GM23248 (cell line): ENCODE data around the gene PANK4. TPM values are rescaled to one million over a fixed set of nuclear protein-coding genes. Genes with fewer than 3 reads are reported as not detected.

Experiments used
- DNase-seq: peaks from one replicate; pipeline ENCODE4 v3.0.0-alpha.2; 2015
- H2AFZ ChIP-seq: fragments of 200-600 bp; sonication (generic); 2 replicates; pipeline ENCODE4 v1.6.1; 2016; ENCODE audit warnings: antibody characterized with exemption
- H3F3A ChIP-seq: fragments of 200-600 bp; sonication (generic); 2 replicates; pipeline ENCODE4 v1.6.1; 2016; ENCODE audit warnings: mild to moderate bottlenecking, antibody characterized with exemption, mixed run types; ENCODE audit not compliant: insufficient read depth
- H3K27ac ChIP-seq: fragments of 200-600 bp; sonication (generic); 2 replicates; pipeline ENCODE4 v1.5.1; 2016; ENCODE audit warnings: mild to moderate bottlenecking
- H3K27me3 ChIP-seq: fragments of 200-600 bp; sonication (generic); replicated peaks from 2 replicates; pipeline ENCODE4 v1.6.1; 2016; ENCODE audit warnings: mild to moderate bottlenecking; ENCODE audit not compliant: insufficient read depth
- H3K36me3 ChIP-seq: fragments of 200-600 bp; sonication (generic); 2 replicates; pipeline ENCODE4 v1.6.1; 2016; ENCODE audit warnings: low read depth, mild to moderate bottlenecking
- H3K4me1 ChIP-seq: fragments of 200-600 bp; sonication (generic); 2 replicates; pipeline ENCODE4 v1.6.1; 2016; ENCODE audit warnings: mild to moderate bottlenecking; ENCODE audit not compliant: insufficient read depth
- H3K4me2 ChIP-seq: fragments of 200-600 bp; sonication (generic); one replicate; pipeline ENCODE4 v1.6.1; 2016; ENCODE audit warnings: mild to moderate bottlenecking; ENCODE audit not compliant: unreplicated experiment
- H3K4me3 ChIP-seq: fragments of 200-600 bp; sonication (generic); 2 replicates; pipeline ENCODE4 v1.5.1; 2016; ENCODE audit warnings: mild to moderate bottlenecking
- H3K79me2 ChIP-seq: fragments of 200-600 bp; sonication (generic); 2 replicates; pipeline ENCODE4 v1.6.1; 2016; ENCODE audit warnings: mild to moderate bottlenecking; ENCODE audit not compliant: insufficient read depth
- H3K9ac ChIP-seq: fragments of 200-600 bp; sonication (generic); 2 replicates; pipeline ENCODE4 v1.6.1; 2016; ENCODE audit warnings: mild to moderate bottlenecking
- H3K9me2 ChIP-seq: fragments of 200-600 bp; sonication (generic); 2 replicates; pipeline ENCODE4 v1.6.1; 2016; ENCODE audit warnings: mixed run types, mild to moderate bottlenecking, moderate library complexity; ENCODE audit not compliant: insufficient read depth
- H3K9me3 ChIP-seq: fragments of 200-600 bp; sonication (generic); one replicate; pipeline ENCODE4 v1.6.1; 2017; ENCODE audit warnings: low read depth
- H4K20me1 ChIP-seq: fragments of 200-600 bp; sonication (generic); 2 replicates; pipeline ENCODE4 v1.6.0; 2016; ENCODE audit not compliant: insufficient read depth
- EZH2 ChIP-seq: fragments of 200-600 bp; sonication (generic); IDR thresholded peaks from 2 replicates; pipeline ENCODE4 v1.6.1; 2018; ENCODE audit warnings: antibody characterized with exemption, mild to moderate bottlenecking; ENCODE audit not compliant: insufficient read depth, poor library complexity, severe bottlenecking
- EZH2phosphoT487 ChIP-seq: fragments of 200-600 bp; sonication (generic); IDR thresholded peaks from 2 replicates; pipeline ENCODE4 v1.6.1; 2018; ENCODE audit warnings: antibody characterized with exemption, moderate library complexity, mild to moderate bottlenecking, low read depth; ENCODE audit not compliant: insufficient read depth
- WGBS, 2 experiments: methylation state at CpG; one replicate each; pipeline ENCODE4 v1.1.6; 2015 to 2017; ENCODE audit warnings: low lambda C conversion rate in 2 of 2, low coverage in 1 of 2; ENCODE audit errors: missing lambda C conversion rate in 2 of 2; 5-methylcytosine and 5-hydroxymethylcytosine counted together
- in situ Hi-C: fragments of 300-500 bp; cut with MboI; formaldehyde crosslinking; loops from 2 replicates; pipeline ENCODE4 v1.15.0; 2020
- polyA plus RNA-seq: library from polyadenylated mRNA; unstranded; fragments of >200 nt; fragmentation: Nextera tagmentation; extraction: Ambion mirVana; gene quantifications from 2 replicates; pipeline ENCODE4 v1.2.1, GENCODE V29; 2016
- total RNA-seq: library from RNA; depleted of rRNA; stranded (reverse); fragments of >200 nt; shearing (Covaris generic); gene quantifications from 2 replicates; pipeline ENCODE4 v1.2.3, GENCODE V29; 2014

PANK4 gene
- total and polyA plus RNA-seq, 2 experiments from 2014 or later, result 15.5 to 29.7 TPM

DNA sequence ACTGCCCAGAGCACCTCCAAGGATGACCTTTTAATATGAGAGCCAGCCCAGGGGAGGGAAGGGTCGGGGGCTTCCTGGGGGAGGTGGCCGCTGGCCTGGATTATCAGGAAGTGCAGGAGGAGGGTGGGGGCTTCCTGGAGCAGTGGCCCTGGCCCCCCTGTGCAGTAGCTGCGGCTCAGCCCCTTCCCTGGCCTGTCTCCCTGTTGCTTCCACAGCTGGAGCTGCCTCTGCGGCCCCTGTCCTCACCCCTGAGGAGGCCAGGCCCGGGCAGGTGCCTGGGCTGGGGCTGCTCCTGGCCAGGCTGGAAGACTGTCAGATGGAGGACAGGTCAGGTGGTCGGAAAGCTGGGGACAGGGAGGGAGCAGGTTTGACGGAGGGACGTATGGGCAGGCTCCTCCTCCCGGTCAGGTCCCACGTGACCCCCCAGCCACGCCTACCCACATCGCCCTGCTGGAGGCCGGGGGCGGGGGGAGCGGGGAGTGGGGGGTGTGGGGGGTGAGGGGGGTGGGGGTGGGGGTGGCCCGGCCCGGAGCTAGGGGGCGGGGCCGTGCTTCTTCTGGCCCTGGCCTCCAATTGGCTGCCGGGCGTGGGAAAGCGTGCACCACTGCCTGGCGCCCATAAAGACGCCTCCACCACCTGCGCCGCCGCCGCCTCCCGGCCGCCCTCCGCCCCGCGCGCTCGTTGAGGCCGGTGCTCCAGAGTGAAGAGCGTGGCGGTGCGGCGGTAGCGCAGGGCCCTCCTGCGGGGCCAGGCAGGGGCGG, 19.5 kb upstream of the PANK4 start:
- Histone ChIP-seq H3K4me1 (peaks cover 10% of the 10 kb centered on the region), H3K27me3 (no peaks in the 10 kb centered on the region), H3K27ac (no peak overlapping the region), H3K4me3 (peak overlapping the region; percentile 68), H2AFZ (peak overlapping the region; percentile 75), H3K36me3 (no peaks in the 10 kb centered on the region), H3K9me2 (no peaks in the 10 kb centered on the region), H3F3A (peaks cover 4% of the 10 kb centered on the region; the same call in 1 of the 2 replicates), H3K4me2 (peak overlapping the region; percentile 54), H4K20me1 (no peaks in the 10 kb centered on the region), H3K9ac (peak overlapping the region; percentile 66), H3K9me3 (no peaks in the 10 kb centered on the region), H3K79me2 (no peaks in the 10 kb centered on the region)
- peak; percentile 73 for DNase-seq
- TF ChIP-seq EZH2 (no peak), EZH2phosphoT487 (no peak)
- in situ Hi-C loops, result loop anchor here (10.0 kb wide), 1 partner anchor 131 kb away; the partner anchor contains the start of gene PEX10
- WGBS, 2 experiments, result 12 to 14% methylated on average over 15 to 21 of the region's 43 CpGs

DNA sequence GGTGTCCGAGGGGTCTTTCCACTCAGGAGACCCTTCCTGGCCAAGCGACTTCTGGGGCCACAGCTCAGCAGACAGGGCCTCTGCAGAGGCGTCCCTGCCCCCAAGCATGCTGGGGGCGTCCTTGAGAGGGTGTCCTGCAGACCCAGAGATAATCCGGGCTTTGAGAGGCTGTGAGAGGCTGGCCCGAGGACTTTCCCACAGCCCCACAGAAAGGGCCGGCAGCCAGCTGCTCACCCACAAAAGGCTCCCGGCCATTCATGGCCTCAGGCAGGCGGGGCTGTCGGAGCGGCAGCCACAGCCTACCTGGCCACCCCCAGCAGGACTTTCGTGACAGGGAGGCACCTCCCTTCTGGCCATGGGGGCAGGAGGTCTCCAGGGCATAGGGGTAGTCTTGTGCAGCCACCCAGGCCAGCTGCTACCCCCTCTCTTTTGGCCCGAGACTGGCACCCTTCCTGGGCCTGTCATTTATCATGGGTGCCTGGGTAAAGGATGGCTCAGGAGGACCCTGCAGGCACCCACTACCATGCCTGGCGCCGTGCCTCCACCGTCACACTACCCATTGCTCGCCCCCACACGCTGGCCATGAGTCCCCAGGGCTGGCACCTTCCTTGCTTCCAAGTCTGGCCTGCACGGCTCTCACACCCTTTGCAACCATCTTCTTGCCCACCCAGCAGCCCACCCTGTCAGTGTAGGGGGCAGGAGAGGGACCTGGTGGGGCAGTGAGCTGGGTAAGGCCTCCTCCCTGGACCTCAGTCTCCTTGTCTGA, 18.7 kb upstream of the PANK4 start:
- Histone ChIP-seq H2AFZ (no peak overlapping the region), H3K36me3 (no peaks in the 10 kb centered on the region), H3K9me2 (no peaks in the 10 kb centered on the region), H3K4me3 (no peak overlapping the region), H3K27ac (no peak overlapping the region), H3K27me3 (no peaks in the 10 kb centered on the region), H3K9me3 (no peaks in the 10 kb centered on the region), H4K20me1 (no peaks in the 10 kb centered on the region), H3K4me1 (peaks cover 10% of the 10 kb centered on the region), H3K79me2 (no peaks in the 10 kb centered on the region), H3F3A (peaks cover 4% of the 10 kb centered on the region; the same call in 1 of the 2 replicates), H3K4me2 (no peak overlapping the region), H3K9ac (no peak overlapping the region)
- DNase-seq, result no peak
- in situ Hi-C loops, result loop anchor here (10.0 kb wide), 1 partner anchor 130 kb away; the partner anchor contains the start of gene PEX10
- TF ChIP-seq EZH2, result no peak
- no peak for TF ChIP-seq EZH2phosphoT487
- WGBS, 2 experiments, result 56 to 63% methylated on average over 15 of the region's 19 CpGs

DNA sequence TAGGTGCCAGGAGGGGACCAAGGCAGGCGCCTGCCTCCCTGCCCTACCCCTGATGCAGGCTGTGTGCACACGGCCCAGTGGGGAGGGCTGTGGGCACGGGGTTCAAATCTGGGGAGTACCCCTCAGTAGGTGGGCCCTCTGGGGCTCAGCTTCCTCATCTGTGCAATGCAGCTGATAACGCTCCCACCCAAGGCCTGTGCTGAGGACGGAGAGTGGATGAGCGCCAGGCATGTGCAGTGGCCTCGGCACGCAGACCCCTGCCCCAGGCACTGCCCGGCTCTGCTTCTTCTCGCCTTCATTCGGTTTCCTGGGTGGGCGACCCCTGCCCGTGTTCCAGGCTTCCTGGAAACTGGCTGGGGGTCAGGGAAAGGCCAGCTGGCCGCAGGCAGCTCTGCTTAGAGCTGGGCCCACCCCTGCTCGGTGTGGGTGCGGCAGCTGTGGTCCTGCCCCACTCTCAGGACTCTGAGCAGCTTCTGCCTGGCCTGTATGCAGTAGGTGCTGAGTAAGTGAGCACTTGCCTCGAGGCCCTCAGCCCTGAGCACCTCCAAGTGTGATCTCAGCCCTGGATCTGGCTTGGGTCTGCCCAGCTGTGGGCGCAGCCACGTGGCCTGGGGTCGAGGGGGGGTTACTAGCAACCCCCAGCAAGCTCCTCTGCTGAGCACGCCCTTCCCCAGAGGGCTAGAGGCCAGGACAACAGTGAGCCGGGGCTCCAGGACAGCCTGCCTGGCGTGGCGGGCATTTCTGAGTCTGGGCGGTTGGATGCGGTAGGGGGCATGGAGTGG, 17.9 kb upstream of the PANK4 start:
- Histone ChIP-seq H4K20me1 (no peaks in the 10 kb centered on the region), H3K79me2 (no peaks in the 10 kb centered on the region), H3F3A (peaks cover 4% of the 10 kb centered on the region; the same call in 1 of the 2 replicates), H3K4me3 (no peak overlapping the region), H3K9me3 (no peaks in the 10 kb centered on the region), H3K27ac (no peak overlapping the region), H3K4me1 (peaks cover 10% of the 10 kb centered on the region), H3K4me2 (no peak overlapping the region), H3K36me3 (no peaks in the 10 kb centered on the region), H2AFZ (no peak overlapping the region), H3K9ac (no peak overlapping the region), H3K27me3 (no peaks in the 10 kb centered on the region), H3K9me2 (no peaks in the 10 kb centered on the region)
- in situ Hi-C loops, result loop anchor here (10.0 kb wide), 1 partner anchor 129 kb away; the partner anchor contains the start of gene PEX10
- WGBS, 2 experiments, result 47% methylated on average over 26 of the region's 26 CpGs
- no peak for TF ChIP-seq EZH2phosphoT487
- TF ChIP-seq EZH2, result no peak
- DNase-seq, result peak; percentile 30
